GM18909 (cell line): ENCODE measurements around the gene PTPRQ.
"Not testable (repeated sequence)": the region's sequence is repeated elsewhere in the genome, so short reads cannot be mapped to it uniquely, and the experiment has no call there.

Experiments
- ATAC-seq: cut with Tn5 transposase; IDR thresholded peaks from one replicate; pipeline ENCODE4 v1.9.1; 2021; ENCODE audit warnings: mild to moderate bottlenecking; ENCODE audit not compliant: unreplicated experiment, poor library complexity

PTPRQ gene

GRCh38 chr12:80472236-80472635 is 28.2 kb downstream of the PTPRQ start:
- no peak for ATAC-seq

- peak; percentile 74 for ATAC-seq
These were observed 29.0 kb downstream of the PTPRQ start for GRCh38 chr12:80472911-80473500.

GRCh38 chr12:80477521-80478145 is 33.6 kb downstream of the PTPRQ start:
- not testable (repeated sequence) for ATAC-seq

GRCh38 chr12:80484746-80485145 is 40.7 kb downstream of the PTPRQ start:
- ATAC-seq: no peak

- ATAC-seq: peak; percentile 75
These were observed 41.4 kb downstream of the PTPRQ start for GRCh38 chr12:80485222-80485987.

- no peak for ATAC-seq
These were observed 46.3 kb downstream of the PTPRQ start for GRCh38 chr12:80490329-80490728.

- ATAC-seq: no peak
These were observed 47.1 kb downstream of the PTPRQ start for GRCh38 chr12:80491166-80491565.

GRCh38 chr12:80493466-80493865 is 49.4 kb downstream of the PTPRQ start:
- no peak for ATAC-seq

GRCh38 chr12:80494836-80495235 is 50.8 kb downstream of the PTPRQ start:
- no peak for ATAC-seq

GRCh38 chr12:80498059-80498728 is 54.2 kb downstream of the PTPRQ start:
- ATAC-seq: no peak

GRCh38 chr12:80504389-80505163 is 60.5 kb downstream of the PTPRQ start:
- ATAC-seq: peak; percentile 78

- no peak for ATAC-seq
These were observed 65.9 kb downstream of the PTPRQ start for GRCh38 chr12:80509781-80510556.

- ATAC-seq: no peak
These were observed 68.7 kb downstream of the PTPRQ start for GRCh38 chr12:80512781-80513180.

GRCh38 chr12:80513211-80513610 is 69.2 kb downstream of the PTPRQ start:
- ATAC-seq: no peak

GRCh38 chr12:80517655-80518054 is 73.6 kb downstream of the PTPRQ start:
- ATAC-seq: no peak

GRCh38 chr12:80531646-80532045 is 87.6 kb downstream of the PTPRQ start:
- no peak for ATAC-seq

- ATAC-seq: no peak
These were observed 95.0 kb downstream of the PTPRQ start for GRCh38 chr12:80539029-80539428.

GRCh38 chr12:80549298-80549697 is 105.3 kb downstream of the PTPRQ start:
- no peak for ATAC-seq

GRCh38 chr12:80551897-80552296 is 107.9 kb downstream of the PTPRQ start:
- ATAC-seq: no peak

GRCh38 chr12:80553316-80553715 is 109.3 kb downstream of the PTPRQ start:
- no peak for ATAC-seq
